ENCODE measurements around the gene ZNF862. TPM values are rescaled to one million over a fixed set of nuclear protein-coding genes. Genes with fewer than 3 reads are reported as not detected.

Gene ZNF862
- total and polyA plus RNA-seq, 12 donors, result 3.9 to 13.3 (median 10.2) TPM

GRCh38 chr7:149800169-149800555 lies 38.0 kb upstream of the ZNF862 start:
- ATAC-seq (no peak), DNase-seq (no peak)
- Histone ChIP-seq H3K9me3 (no peaks in the 10 kb centered on the region), H3K4me3 (no peak overlapping the region), H3K27me3 (peaks cover 0 to 6% (median 0%) of the 10 kb centered on the region in 7 donors), H3K4me1 (no peaks in the 10 kb centered on the region), H3K36me3 (no peaks in the 10 kb centered on the region), H3K27ac (no peak overlapping the region)
- intact Hi-C loops (cut with DNase I), result no loop called here
- no peak for TF ChIP-seq CTCF (IDR thresholded peaks at IDR 0.05)
- 90 to 95% methylated on average over 13 of the region's 13 CpGs for WGBS, 2 donors

- H3K36me3 ChIP-seq, result no peaks in the 10 kb centered on the region
- no peaks in the 10 kb centered on the region for H3K4me1 ChIP-seq
- H3K9me3 ChIP-seq, result no peaks in the 10 kb centered on the region
- DNase-seq (no peak), ATAC-seq (no peak)
- H3K27me3 ChIP-seq, result peaks cover 0 to 6% (median 0%) of the 10 kb centered on the region in 7 donors
- H3K4me3 ChIP-seq, result no peak overlapping the region
- no peak for TF ChIP-seq CTCF (IDR thresholded peaks at IDR 0.05)
- H3K27ac ChIP-seq, result no peak overlapping the region
- 91 to 97% methylated on average over 2 of the region's 2 CpGs for WGBS, 2 donors
- intact Hi-C loops (cut with DNase I), result no loop called here
Observed at GRCh38 chr7:149801002-149801566, 37.1 kb upstream of the ZNF862 start.

GRCh38 chr7:149801816-149802215 lies 36.4 kb upstream of the ZNF862 start:
- Histone ChIP-seq H3K27me3 (peaks cover 0 to 6% (median 0%) of the 10 kb centered on the region in 7 donors), H3K9me3 (no peaks in the 10 kb centered on the region), H3K4me3 (no peak overlapping the region), H3K4me1 (no peaks in the 10 kb centered on the region), H3K27ac (no peak overlapping the region), H3K36me3 (no peaks in the 10 kb centered on the region)
- ATAC-seq, result no peak
- no peak for DNase-seq
- intact Hi-C loops (cut with DNase I), result no loop called here
- no peak for TF ChIP-seq CTCF (IDR thresholded peaks at IDR 0.05)
- WGBS, 2 donors, result 95 to 96% methylated on average over 16 of the region's 16 CpGs

GRCh38 chr7:149802966-149803365 lies 35.2 kb upstream of the ZNF862 start:
- 93 to 94% methylated on average over 12 of the region's 12 CpGs for WGBS, 2 donors
- no peak for ATAC-seq
- no peak for TF ChIP-seq CTCF (IDR thresholded peaks at IDR 0.05)

More at GRCh38 chr7:149802966-149803365, 35.2 kb upstream of the ZNF862 start:
- Histone ChIP-seq H3K27ac (no peak overlapping the region), H3K36me3 (no peaks in the 10 kb centered on the region), H3K9me3 (no peaks in the 10 kb centered on the region), H3K4me1 (no peaks in the 10 kb centered on the region), H3K27me3 (peaks cover 0 to 4% (median 0%) of the 10 kb centered on the region in 7 donors), H3K4me3 (no peak overlapping the region)
- intact Hi-C loops (cut with DNase I), result no loop called here
- no peak for DNase-seq
